Skeletal muscle cell (primary cell): ENCODE data around the gene TNFRSF6B.

ENCODE experiments used
- DNase-seq: peaks from one replicate; pipeline ENCODE4 v3.0.0-alpha.2; 2010; ENCODE audit warnings: low read depth
- H3K4me3 ChIP-seq: 2 replicates; pipeline ENCODE4 v1.5.1; 2011; ENCODE audit warnings: low read depth, mild to moderate bottlenecking, control low read depth, low read length, moderate library complexity

The TNFRSF6B gene

DNA sequence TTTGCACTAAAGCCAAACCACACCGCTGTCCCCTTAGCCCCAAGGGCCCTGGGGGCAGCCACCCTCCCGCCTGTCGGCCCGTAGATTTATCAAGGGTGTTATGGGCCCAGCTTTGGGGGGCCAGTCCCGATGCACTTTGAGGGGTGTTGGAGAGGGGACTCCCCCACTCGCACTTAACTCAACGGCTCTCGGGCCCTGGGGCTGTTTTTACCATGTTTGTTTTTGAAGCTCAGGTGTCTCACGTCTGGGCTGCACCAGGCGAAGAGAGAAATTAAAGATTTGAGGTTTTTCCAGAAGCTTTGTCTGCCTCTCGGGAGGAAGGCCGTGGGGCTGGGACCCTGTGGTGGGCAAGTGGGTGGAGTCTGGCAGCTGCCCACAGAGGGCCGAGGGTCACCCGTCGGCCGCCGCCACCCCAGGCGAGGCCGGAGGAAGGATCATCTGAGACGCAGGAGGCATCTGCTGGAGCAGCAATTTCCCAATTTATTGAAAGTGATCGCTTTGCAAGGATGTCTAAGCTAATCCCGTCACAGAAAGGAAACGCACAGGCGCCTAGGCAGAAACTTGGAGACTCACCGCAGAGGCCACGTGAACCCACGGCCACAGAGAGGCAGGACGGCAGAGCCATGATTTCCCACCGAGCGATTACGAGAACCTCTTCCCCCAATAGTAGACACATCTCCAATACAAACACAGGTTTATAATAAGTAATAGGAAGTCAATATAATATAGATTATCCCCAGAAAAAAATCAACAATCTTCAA, 46.9 kb downstream of the TNFRSF6B start:
- H3K4me3 ChIP-seq = no peak overlapping the region

GRCh38 chr20:63744158-63744557, 47.7 kb downstream of the TNFRSF6B start:
- no peak for DNase-seq
- H3K4me3 ChIP-seq = no peak overlapping the region

More for the DNA sequence above, 46.9 kb downstream of the TNFRSF6B start:
- no peak for DNase-seq

DNA sequence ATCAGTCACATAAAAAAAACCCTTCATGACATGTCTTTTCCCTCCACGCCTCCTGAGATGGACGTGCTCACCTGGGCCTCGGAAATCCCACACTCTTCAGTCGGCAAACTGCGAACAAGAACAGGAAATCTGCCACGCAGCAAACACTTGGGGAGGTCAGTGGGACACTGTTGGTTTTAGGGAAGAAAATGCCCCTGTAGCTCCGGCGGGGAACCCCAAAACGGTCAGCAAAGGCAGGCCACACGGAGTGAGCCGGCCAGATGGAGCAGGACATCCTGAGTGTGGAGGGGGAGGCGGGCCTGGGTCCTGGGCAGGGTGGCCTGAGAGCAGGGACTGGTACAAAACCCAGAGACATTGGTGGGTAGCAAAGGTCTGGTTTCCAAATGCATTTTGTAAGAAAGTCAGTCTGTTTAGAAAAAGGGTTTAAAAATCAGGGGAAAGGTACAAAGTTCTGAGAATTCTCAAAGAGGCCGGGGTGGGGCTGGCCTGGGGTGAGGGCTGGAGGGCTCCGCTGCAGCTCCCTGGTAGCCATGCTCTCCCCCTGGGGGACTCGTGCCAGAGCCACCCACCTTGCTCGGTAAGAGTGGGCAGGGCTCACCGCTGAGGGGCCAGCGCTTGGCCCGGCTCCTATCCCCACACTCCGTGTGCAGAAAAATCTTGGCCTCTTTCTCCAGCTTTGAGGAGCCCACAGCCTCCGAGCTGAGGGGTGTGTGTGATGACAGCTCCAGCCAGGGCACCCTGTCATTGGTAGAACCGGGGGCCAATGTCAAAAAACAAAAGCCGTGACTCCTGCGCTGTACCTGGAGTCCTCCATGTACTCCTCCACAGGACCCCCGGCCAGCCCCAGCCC, 48.3 kb downstream of the TNFRSF6B start:
- DNase-seq = no peak
- no peak overlapping the region for H3K4me3 ChIP-seq

DNA sequence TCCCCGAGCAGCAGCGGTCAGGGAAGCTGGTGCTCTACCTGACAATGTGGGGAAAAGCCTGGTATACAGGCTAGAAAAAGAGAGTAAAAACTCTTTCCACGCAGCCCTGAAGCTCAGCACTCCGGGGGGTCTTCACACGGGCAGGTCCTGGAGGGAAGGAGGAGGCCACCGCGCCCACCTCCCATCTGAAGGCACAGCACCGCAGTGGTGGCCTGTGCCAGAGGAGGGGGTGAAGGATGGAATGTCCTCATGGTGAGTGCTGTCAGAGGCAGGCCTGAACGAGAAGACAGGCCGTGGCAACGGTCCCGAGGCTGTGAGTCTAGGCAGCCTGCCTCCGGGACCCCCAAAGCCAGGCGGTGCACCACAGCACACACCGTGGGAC, 49.0 kb downstream of the TNFRSF6B start:
- no peak for DNase-seq
- H3K4me3 ChIP-seq = no peak overlapping the region

GRCh38 chr20:63745961-63746731, 49.7 kb downstream of the TNFRSF6B start:
- H3K4me3 ChIP-seq = no peak overlapping the region
- no peak for DNase-seq

DNA sequence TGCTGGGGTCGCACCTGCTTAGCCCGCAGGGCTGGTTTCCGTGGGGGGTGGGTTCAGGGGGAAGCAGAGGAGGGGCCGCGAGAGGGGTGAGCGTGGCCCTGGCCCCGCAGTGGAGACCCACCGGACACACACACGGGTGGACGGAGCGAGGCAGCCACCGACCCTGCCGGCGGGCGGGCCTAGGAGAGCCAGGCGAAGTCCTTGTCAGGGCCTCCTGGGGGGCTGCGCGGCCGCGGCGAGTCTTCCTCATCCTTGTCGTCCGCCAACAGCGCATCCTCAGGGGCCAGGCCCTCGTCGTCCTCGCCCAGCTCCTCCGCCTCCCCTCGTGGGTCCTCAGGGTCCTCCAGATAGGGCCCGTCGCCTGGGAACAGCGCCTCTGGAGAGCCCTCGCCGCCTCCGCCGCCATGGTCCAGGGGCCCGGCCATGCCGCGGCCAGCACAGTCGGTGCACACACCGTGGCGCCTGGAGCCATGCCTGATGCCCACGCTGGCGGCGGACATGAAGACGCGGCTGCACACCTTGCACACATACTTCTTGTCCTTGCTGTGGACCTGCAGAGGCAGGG, 50.4 kb downstream of the TNFRSF6B start:
- DNase-seq = no peak
- no peak overlapping the region for H3K4me3 ChIP-seq

GRCh38 chr20:63747622-63748069, 51.2 kb downstream of the TNFRSF6B start:
- no peak for DNase-seq
- H3K4me3 ChIP-seq = no peak overlapping the region
